ENCODE data around the gene JPT1.

- no peak for TF ChIP-seq POLR2A (IDR thresholded peaks at IDR 0.05)
- TF ChIP-seq CTCF (IDR thresholded peaks at IDR 0.05) = no peak
- no peak for TF ChIP-seq EP300 (IDR thresholded peaks at IDR 0.05)
Measured at GRCh38 chr17:75144816-75145512, 9.3 kb downstream of the JPT1 start.
